GM18498 (cell line): Measurements from ENCODE around the gene CYSTM1.

ENCODE experiments used
- ATAC-seq: cut with Tn5 transposase; IDR thresholded peaks from one replicate; pipeline ENCODE4 v1.9.1; 2021; ENCODE audit warnings: mild to moderate bottlenecking, moderate library complexity; ENCODE audit not compliant: unreplicated experiment

Gene CYSTM1

GRCh38 chr5:140252470-140253126 lies 77.6 kb downstream of the CYSTM1 start:
- ATAC-seq: no peak

DNA sequence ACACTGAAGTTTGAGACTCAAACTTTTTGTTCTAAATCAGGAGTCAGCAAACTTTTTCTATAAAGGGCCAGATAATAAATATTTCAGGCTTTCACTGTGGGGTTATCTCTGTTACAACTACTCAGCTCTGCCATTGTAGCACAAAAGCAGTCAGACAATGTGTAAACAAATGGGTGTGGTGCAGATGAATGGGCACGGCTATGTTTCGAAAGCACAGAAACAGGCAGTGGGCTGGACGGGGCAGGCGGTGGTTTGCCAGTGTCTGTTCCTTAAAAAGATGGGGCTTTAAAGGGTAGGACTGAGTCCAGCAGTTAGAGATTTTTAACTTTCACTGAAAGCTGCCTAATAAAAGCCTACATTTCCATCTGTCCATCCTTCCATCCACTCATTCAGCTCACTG lies 79.0 kb downstream of the CYSTM1 start:
- ATAC-seq: no peak

GRCh38 chr5:140255460-140256157 lies 80.6 kb downstream of the CYSTM1 start:
- ATAC-seq: no peak

DNA sequence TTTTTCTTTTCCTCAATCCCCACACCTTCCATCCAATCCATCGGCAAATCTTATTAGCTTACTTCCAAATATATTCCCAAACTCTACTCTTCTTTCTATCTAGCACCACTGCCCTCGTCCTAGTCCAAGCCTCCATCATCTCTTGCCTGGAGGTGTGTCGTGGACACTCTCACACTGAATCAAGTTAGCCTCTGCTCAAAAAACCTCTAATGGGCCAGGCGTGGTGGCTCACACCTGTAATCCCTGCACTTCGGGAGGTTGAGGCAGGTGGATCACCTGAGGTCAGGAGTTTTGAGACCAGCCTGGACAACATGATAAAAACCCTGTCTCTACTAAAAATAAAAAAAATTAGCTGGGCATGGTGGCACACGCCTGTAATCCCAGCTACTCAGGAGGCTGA lies 81.7 kb downstream of the CYSTM1 start:
- no peak for ATAC-seq

GRCh38 chr5:140258016-140258415 lies 83.0 kb downstream of the CYSTM1 start:
- ATAC-seq: no peak

GRCh38 chr5:140258873-140259272 lies 83.9 kb downstream of the CYSTM1 start:
- no peak for ATAC-seq

DNA sequence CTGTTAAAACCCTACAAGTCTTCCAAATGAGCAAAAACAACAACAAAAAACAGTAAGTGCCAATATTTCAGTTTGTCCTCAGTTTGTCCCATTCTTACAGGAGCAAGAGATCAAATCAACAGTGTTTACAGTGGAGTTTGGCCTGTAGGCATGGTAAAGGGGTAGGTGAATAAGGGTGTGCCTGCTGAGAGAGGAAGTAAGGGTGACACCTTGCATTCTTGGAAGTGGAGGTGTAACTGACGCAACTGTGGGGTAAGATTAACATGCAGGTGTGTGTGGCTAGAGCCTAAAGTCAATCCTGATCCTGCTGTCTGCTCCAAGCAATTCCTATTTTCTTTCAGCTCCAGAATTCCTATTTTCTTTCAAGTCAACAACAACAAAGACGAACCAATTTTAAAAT lies 84.5 kb downstream of the CYSTM1 start:
- no peak for ATAC-seq

GRCh38 chr5:140260089-140260656 lies 85.2 kb downstream of the CYSTM1 start:
- ATAC-seq: no peak

DNA sequence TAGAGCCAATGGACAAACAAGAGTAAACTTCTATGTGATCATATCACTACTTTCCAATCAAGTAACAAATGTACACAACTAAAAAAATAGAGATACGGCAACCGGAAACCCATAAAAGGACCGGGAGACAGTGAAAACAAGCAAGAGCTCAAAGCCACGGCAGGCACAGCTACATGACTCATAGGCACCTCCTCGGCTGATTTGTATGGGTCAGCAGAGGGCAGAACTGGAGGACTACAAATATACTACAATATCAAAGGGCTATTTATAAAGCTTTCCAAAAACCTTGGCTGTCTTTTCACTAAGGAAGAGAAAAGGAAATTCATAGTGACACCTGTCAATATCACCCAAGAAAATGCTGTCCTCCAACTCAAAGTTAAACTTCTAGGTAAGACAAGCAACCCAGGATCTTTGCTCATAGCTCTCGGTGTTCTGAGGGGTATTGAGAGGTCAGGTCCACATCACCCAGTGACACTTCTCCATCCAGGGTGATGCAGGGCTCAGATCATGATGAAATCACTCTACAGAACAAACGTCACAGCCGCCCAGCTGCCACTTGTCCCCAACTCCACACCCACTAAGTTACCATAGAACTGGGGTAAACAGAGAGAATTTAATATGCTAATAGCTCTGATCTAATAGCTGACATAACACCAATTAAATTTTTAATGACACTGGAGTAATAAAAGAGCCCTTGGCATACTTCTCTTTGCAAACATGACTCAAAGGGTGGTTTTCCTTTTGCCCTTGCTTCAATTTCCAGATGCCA lies 86.6 kb downstream of the CYSTM1 start:
- no peak for ATAC-seq

GRCh38 chr5:140262221-140262620 lies 87.2 kb downstream of the CYSTM1 start:
- no peak for ATAC-seq

DNA sequence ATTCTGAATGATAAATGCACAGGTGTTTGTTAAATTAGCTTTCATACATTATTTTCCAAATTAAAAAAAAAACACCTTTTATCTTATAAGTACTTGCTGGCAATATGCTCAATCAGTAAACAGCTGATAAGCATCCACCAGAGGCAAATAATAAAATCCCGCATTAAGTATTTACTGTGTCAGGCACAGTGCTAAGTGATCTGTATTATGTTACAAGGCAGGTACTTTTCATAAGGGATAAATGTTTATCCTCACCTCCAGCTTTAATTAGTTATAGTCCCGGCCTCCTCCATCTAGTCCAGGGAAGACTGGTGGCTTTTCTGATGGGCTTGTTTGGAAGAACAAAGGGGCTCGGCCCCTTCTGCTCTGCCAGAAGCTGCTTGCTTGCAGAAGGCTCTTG lies 87.9 kb downstream of the CYSTM1 start:
- no peak for ATAC-seq

- ATAC-seq: no peak
These were observed 90.9 kb downstream of the CYSTM1 start for GRCh38 chr5:140265845-140266244.

GRCh38 chr5:140266471-140267200 lies 91.6 kb downstream of the CYSTM1 start:
- ATAC-seq: no peak

DNA sequence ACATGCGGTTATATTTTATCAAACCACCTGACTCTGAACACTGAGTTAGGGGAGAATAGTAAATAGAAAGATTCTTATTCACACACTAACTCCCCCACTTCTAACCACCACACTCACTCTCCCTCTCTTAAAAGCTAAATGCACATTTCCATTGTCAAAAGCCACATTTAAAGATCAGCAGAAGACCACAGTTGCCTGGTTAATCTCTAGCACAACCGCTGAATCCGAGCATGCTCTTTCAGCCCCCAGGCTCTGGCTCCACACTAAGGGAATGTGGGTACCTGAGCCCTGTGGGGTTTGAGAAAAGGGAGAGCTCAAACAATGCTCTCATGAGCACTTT lies 92.2 kb downstream of the CYSTM1 start:
- ATAC-seq: no peak

DNA sequence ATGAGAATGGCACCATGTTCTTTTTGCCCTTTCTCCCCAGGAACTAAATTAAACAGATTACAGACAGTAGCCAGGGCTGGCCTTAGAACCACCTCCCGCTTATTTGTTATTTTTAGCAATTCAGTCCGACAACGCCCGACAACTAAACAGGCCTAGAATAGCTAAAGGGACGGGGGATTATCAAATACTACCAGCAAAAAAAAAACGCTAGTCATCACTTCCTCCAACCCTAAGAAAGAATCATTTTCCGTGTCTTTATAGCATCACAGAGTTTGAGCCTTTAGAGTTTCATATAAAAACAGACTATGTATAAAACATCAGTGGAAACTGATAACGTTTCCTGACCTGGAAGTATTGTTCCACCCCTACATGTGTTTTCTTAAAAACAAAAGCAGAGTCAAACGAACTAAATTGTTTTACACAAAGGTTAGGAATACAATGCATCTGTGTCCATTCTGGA lies 92.6 kb downstream of the CYSTM1 start:
- no peak for ATAC-seq

- ATAC-seq: no peak
These were observed 95.0 kb downstream of the CYSTM1 start for GRCh38 chr5:140270008-140270407.

GRCh38 chr5:140273401-140273877 lies 98.5 kb downstream of the CYSTM1 start:
- no peak for ATAC-seq

- no peak for ATAC-seq
These were observed 100.8 kb downstream of the CYSTM1 start for GRCh38 chr5:140275837-140276236.

DNA sequence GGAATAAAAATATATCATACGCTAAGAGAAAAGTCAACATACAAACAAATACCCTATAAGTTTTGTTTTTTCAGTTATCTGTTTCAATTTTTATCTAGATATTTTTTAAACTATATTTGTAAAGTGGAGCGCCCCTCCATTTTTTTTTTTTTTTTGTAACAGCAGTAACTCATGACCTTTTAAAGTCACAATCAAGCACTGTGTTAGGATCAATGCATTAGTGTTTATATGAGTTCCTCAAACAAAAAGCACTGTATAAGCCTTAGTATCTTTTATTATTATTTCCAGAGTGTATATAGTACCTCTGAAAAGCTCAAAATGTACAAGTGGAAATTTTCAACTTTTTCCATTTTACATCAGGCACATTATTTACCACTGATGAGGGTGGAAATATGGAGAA lies 107.3 kb downstream of the CYSTM1 start:
- ATAC-seq: no peak

DNA sequence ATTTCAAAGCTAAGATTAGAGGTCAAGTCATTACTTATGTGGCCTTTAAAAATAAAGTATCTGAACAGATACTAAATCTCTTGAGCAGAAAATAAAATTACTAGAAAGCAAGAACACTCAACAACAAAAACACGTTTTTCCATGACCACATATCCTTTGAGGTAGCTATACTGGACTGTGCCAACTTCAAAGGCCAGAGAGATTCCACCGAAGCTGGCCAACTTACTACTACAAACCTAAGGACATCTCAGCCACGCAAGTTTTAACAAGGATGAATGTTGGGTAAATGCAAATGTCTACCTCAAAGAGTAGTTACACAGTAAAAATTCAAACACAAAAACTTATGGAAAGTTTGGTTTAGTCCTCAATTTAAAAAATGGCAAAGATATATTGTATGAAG lies 109.0 kb downstream of the CYSTM1 start:
- no peak for ATAC-seq

DNA sequence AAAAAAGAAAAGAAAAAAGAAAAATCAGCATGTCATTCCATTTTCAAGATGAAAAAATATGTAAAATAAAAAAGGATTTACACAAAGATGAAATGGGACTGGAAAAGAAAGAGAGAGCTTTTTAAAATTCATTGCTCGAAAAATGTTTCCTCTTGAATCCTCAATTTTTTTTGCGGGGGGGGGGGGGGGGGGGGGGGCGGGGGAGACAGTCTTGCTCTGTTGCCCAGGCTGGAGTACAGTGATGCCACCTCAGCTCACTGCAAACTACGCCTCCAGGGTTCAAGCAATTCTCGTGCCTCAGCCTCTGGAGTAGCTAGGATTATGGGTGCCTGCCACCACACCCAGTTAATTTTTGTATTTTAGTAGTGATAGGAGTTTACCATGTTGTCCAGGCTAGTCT lies 111.4 kb downstream of the CYSTM1 start:
- no peak for ATAC-seq
